ENCODE data around the gene ETV3L. TPM values are rescaled to one million over a fixed set of nuclear protein-coding genes. Genes with fewer than 3 reads are reported as not detected.
"Not testable (repeated sequence)": the region's sequence is repeated elsewhere in the genome, so short reads cannot be mapped to it uniquely, and the experiment has no call there.

ETV3L gene
- total RNA-seq, 2 experiments from 2014 or later: not detected

DNA sequence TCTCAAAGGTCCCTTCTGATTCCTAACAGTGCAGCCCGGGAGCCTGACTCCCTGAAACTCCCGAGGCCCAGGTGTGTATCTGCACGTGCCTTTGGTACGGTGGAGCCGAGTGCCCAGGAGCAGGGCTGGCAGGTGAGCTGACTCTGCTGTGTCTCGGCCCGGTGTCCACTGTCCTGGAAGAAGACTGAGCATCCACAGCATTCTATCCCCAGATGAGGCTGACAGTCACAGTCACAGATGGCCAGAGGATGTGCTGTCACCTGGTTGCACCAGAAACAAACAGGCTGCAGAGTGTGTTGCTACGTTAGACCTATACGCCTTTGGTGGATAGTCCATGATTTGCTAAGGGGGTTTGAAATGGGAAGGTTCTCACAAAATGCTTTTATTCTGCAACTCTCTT is 9.8 kb downstream of the ETV3L start:
- peak; percentile 30 for ATAC-seq
- H3K4me1 Mint-ChIP-seq (ENCODE audit: low read depth): no peaks in the 10 kb centered on the region
- ChIA-PET POLR2A (interaction anchor here (1.6 kb wide), 1 partner anchor 66 kb away, joined by 18 read pairs; no protein-coding TSS in a partner anchor), CTCF (interaction anchor here (0.6 to 8.8 kb wide), 30 partner anchors 9 to 406 kb away, joined by 3 to 470 read pairs (median 7); partner anchors contain the start of genes ETV3 and ETV3L)
- no peaks in the 10 kb centered on the region for H3K27me3 Mint-ChIP-seq (ENCODE audit: low read depth)
- no peaks in the 10 kb centered on the region for H3K9me3 Mint-ChIP-seq (ENCODE audit: insufficient read depth)
- DNase-seq: no peak
- no peak overlapping the region for H3K4me3 Mint-ChIP-seq
- H3K27ac Mint-ChIP-seq: no peak overlapping the region
- no peaks in the 10 kb centered on the region for H3K36me3 Mint-ChIP-seq (ENCODE audit: low read depth)

DNA sequence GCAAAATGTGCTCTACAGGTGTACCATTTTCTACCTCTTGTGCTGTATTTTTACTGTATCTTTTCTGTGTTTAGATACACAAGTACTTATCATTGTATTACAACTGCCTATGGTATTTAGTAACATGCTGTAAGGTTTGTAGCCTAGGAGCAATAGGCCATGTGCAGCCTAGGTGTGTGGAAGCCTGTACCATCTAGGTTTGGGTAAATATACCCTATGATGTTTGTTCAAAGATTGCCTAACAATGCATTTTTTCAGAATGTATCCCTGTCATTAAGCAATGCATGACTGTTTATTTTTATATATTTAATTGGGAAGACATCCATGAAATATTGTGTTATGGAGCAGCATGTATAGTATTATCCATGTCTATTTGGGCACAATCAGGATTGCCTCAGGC is 11.0 kb downstream of the ETV3L start:
- H3K4me1 Mint-ChIP-seq (ENCODE audit: low read depth): no peaks in the 10 kb centered on the region
- H3K9me3 Mint-ChIP-seq (ENCODE audit: insufficient read depth): no peaks in the 10 kb centered on the region
- ATAC-seq: no peak
- H3K4me3 Mint-ChIP-seq: no peak overlapping the region
- CTCF ChIA-PET: interaction anchor here (1.2 to 8.8 kb wide), 6 partner anchors 15 to 118 kb away, joined by 3 to 470 read pairs (median 28); no protein-coding TSS in a partner anchor
- H3K27ac Mint-ChIP-seq: no peak overlapping the region
- no peak for DNase-seq
- POLR2A ChIA-PET: no interaction called here
- H3K36me3 Mint-ChIP-seq (ENCODE audit: low read depth): no peaks in the 10 kb centered on the region
- H3K27me3 Mint-ChIP-seq (ENCODE audit: low read depth): peaks cover 3% of the 10 kb centered on the region

DNA sequence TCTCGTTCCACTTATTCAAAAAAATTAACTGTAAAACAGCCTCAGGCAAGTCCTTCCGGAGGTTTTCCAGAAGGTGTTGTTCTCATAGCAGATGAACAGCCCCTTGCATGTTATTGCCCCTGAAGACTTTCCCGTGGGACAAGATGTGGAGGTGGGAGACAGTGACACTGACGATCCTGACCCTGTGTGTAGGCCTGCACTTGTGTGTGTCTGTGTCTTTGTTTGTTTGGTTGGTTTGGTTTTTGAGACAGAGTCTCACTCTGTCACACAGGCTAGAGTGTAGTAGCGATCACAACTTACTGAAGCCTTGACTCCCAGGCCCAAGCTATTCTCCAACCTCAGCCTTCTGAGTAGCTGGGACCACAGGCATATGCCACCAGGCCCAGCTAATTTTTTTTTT is 12.6 kb downstream of the ETV3L start:
- ChIA-PET CTCF (interaction anchor here (0.8 to 8.8 kb wide), 3 partner anchors 49 to 74 kb away, joined by 3 to 470 read pairs (median 5); no protein-coding TSS in a partner anchor), POLR2A (no interaction called here)
- DNase-seq (no peak), ATAC-seq (no peak)
- Mint-ChIP-seq H3K9me3 (ENCODE audit: insufficient read depth) (no peaks in the 10 kb centered on the region), H3K4me3 (no peak overlapping the region), H3K4me1 (ENCODE audit: low read depth) (no peaks in the 10 kb centered on the region), H3K27ac (no peak overlapping the region), H3K36me3 (ENCODE audit: low read depth) (no peaks in the 10 kb centered on the region), H3K27me3 (ENCODE audit: low read depth) (peaks cover 6% of the 10 kb centered on the region)

DNA sequence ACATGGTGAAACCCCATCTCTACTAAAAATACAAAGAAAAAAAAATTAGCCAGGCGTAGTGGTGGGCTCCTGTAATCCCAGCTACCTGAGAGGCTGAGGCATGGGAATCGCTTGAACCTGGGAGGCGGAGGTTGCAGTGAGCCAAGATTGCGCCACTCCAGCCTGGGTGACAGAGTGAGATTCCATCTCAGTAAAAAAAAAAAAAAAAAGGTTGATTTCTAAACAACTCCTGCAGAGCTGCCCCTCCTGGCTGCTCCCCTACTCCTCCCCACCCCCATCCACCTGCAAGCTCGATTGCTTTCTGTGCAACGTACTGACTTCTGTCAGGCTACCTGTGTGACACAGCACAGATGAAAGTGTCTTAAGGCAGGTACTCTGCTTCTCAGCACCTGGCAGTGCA is 13.3 kb downstream of the ETV3L start:
- no peak overlapping the region for H3K27ac Mint-ChIP-seq
- DNase-seq (no peak), ATAC-seq (no peak)
- H3K27me3 Mint-ChIP-seq (ENCODE audit: low read depth): peaks cover 6% of the 10 kb centered on the region
- H3K36me3 Mint-ChIP-seq (ENCODE audit: low read depth): no peaks in the 10 kb centered on the region
- no peaks in the 10 kb centered on the region for H3K9me3 Mint-ChIP-seq (ENCODE audit: insufficient read depth)
- CTCF ChIA-PET: interaction anchor here (1.0 to 8.8 kb wide), 2 partner anchors 50 to 66 kb away, joined by 5 to 470 read pairs; no protein-coding TSS in a partner anchor
- no peak overlapping the region for H3K4me3 Mint-ChIP-seq
- POLR2A ChIA-PET: no interaction called here
- no peaks in the 10 kb centered on the region for H3K4me1 Mint-ChIP-seq (ENCODE audit: low read depth)

DNA sequence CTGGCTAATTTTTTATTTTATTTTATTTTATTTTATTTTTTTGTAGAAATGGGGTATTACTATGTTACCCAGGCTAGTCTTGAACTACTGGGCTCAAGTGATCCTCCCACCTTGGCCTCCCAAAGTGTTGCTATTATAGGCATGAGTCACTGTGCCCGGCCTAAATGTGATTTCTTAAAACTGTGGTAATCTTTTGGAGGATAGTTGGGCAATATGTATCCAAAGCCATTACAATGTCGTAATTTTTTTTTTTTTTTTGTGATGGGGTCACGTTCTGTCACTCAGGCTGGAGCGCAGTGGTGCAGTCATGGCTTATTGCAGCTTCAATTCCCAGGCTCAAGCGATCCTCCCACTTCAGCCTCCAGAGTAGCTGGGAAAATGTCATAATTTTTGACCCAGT is 14.2 kb downstream of the ETV3L start:
- CTCF ChIA-PET: interaction anchor here (8.8 kb wide), 1 partner anchor 67 kb away, joined by 470 read pairs; no protein-coding TSS in a partner anchor
- Mint-ChIP-seq H3K9me3 (ENCODE audit: insufficient read depth) (no peaks in the 10 kb centered on the region), H3K4me3 (no peak overlapping the region), H3K4me1 (ENCODE audit: low read depth) (no peaks in the 10 kb centered on the region), H3K27me3 (ENCODE audit: low read depth) (peaks cover 6% of the 10 kb centered on the region), H3K36me3 (ENCODE audit: low read depth) (no peaks in the 10 kb centered on the region), H3K27ac (no peak overlapping the region)
- POLR2A ChIA-PET: no interaction called here
- DNase-seq: peak; percentile 10
- no peak for ATAC-seq

DNA sequence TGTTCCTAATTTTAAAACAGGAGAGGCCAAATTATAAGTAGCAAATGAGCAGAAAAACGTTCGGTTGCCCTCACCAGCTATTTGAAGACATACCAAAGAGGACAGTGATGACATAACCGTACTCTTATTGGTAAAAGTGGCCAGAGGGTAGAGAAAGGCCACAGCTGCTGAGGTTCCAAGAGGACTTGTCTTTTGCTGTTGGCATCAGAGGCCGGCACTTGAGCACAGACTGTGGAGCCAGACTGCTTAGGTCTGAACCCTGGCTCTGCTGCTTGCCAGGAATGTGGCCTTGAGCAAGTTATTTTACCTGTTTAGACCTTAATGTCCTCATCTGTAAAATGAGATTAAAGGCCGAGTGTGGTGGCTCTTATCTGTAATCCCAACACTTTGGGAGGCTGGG is 14.9 kb downstream of the ETV3L start:
- CTCF ChIA-PET: interaction anchor here (8.8 kb wide), 1 partner anchor 68 kb away, joined by 470 read pairs; no protein-coding TSS in a partner anchor
- peak; percentile 8 for DNase-seq
- Mint-ChIP-seq H3K9me3 (ENCODE audit: insufficient read depth) (no peaks in the 10 kb centered on the region), H3K4me1 (ENCODE audit: low read depth) (no peaks in the 10 kb centered on the region), H3K27me3 (ENCODE audit: low read depth) (peaks cover 6% of the 10 kb centered on the region), H3K36me3 (ENCODE audit: low read depth) (no peaks in the 10 kb centered on the region), H3K27ac (no peak overlapping the region), H3K4me3 (no peak overlapping the region)
- POLR2A ChIA-PET: interaction anchor here (1.3 kb wide), 1 partner anchor 11 kb away, joined by 5 read pairs; no protein-coding TSS in a partner anchor
- no peak for ATAC-seq

DNA sequence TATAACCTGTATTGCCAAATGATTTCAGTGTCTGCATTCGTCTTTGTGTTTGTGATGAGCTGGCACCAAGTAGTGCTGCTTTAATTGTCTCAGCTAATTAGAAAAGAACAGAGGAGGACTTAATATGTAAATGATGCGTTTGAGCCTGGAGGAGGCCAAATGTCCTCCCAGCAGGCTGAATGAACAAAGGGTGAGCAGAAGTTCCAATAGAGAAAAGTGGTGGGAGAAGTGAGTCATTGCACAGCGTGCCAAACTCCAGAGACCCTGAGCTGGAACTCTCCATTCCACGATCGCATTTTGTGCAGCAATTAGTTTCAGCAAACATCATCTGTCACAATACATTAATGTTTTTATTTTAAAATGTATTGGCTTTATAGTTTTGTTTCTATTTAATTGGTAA is 17.9 kb downstream of the ETV3L start:
- H3K9me3 Mint-ChIP-seq (ENCODE audit: insufficient read depth): no peaks in the 10 kb centered on the region
- ChIA-PET POLR2A (no interaction called here), CTCF (interaction anchor here (0.6 to 3.5 kb wide), 3 partner anchors 9 to 111 kb away, joined by 3 to 25 read pairs (median 10); no protein-coding TSS in a partner anchor)
- no peak overlapping the region for H3K27ac Mint-ChIP-seq
- no peaks in the 10 kb centered on the region for H3K36me3 Mint-ChIP-seq (ENCODE audit: low read depth)
- no peak for ATAC-seq
- peaks cover 23% of the 10 kb centered on the region for H3K27me3 Mint-ChIP-seq (ENCODE audit: low read depth)
- no peak overlapping the region for H3K4me3 Mint-ChIP-seq
- H3K4me1 Mint-ChIP-seq (ENCODE audit: low read depth): no peaks in the 10 kb centered on the region
- peak; percentile 2 for DNase-seq

DNA sequence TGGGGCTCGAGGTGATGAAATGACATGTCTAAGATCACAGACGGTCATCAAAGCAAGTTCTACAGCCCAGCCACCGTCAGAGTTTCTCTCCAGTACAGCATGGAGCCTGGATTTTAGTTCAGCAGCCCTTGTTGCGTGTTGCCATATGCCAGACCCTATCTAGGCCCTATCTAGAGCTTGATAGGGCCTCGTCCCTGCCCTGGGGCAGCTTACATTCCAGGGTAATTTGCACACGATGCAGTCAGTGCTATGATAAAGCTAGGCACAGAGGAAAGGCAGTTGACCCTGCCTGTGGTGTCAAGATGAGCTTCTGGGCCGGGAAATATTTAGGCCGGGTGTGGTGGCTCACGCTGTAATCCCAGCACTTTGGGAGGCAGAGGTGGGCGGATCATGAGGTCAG is 18.9 kb downstream of the ETV3L start:
- H3K27ac Mint-ChIP-seq: no peak overlapping the region
- peaks cover 25% of the 10 kb centered on the region for H3K27me3 Mint-ChIP-seq (ENCODE audit: low read depth)
- ChIA-PET POLR2A (no interaction called here), CTCF (interaction anchor here (1.4 to 3.5 kb wide), 2 partner anchors 10 to 76 kb away, joined by 10 to 25 read pairs; no protein-coding TSS in a partner anchor)
- H3K36me3 Mint-ChIP-seq (ENCODE audit: low read depth): no peaks in the 10 kb centered on the region
- no peaks in the 10 kb centered on the region for H3K9me3 Mint-ChIP-seq (ENCODE audit: insufficient read depth)
- no peaks in the 10 kb centered on the region for H3K4me1 Mint-ChIP-seq (ENCODE audit: low read depth)
- ATAC-seq: no peak
- H3K4me3 Mint-ChIP-seq: no peak overlapping the region
- DNase-seq: peak; percentile 9

DNA sequence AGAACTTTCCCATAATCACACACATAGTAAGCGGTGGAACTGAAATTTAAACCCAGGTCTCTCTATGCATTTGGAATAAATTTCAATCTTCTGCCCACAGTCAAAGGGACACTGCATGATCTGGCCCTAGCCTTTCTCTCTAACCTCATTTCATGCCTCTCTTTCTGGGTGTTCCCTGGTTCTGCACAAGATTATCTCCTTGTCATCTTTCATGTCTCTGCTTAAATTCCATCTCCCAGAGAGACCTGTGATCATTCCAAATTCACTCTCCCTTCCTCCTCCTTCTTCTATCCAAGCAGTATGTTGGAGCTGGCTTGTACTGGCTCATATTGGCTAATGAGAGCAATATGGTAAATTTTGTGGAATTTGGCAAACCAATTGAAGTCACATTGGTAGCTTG is 22.2 kb downstream of the ETV3L start:
- ATAC-seq (no peak), DNase-seq (peak; percentile 4)
- H3K27me3 Mint-ChIP-seq (ENCODE audit: low read depth): peaks cover 28% of the 10 kb centered on the region
- peaks cover 2% of the 10 kb centered on the region for H3K4me1 Mint-ChIP-seq (ENCODE audit: low read depth)
- POLR2A ChIA-PET: no interaction called here
- no peaks in the 10 kb centered on the region for H3K9me3 Mint-ChIP-seq (ENCODE audit: insufficient read depth)
- no peak overlapping the region for H3K27ac Mint-ChIP-seq
- CTCF ChIA-PET: interaction anchor here (0.8 kb wide), 1 partner anchor 79 kb away, joined by 3 read pairs; no protein-coding TSS in a partner anchor
- H3K4me3 Mint-ChIP-seq: no peak overlapping the region
- no peaks in the 10 kb centered on the region for H3K36me3 Mint-ChIP-seq (ENCODE audit: low read depth)

DNA sequence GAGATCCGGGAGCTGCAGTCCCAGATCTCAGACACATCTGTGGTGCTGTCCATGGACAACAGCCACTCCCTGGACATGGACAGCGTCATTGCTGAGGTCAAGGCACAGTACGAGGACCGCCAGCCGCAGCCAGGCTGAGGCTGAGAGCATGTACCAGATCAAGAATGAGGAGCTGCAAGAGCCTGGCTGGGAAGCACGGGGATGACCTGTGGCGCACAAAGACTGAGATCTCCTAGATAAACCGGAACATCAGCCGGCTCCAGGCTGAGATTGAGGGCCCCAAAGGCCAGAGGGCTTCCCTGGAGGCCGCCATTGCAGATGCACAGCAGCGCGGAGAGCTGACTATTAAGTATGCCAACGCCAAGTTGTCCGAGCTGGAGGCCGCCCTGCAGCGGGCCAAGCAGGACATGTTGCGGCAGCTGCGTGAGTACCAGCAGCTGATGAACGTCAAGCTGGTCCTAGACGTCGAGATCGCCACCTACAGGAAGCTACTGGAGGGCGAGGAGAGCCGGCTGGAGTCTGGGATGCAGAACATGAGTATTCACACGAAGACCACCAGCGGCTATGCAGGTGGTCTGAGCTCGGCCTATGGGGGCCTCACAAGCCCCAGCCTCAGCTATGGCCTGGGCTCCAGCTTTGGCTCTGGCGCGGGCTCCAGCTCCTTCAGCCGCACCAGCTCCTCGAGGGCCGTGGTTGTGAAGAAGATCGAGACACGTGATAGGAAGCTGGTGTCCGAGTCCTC is 25.5 kb downstream of the ETV3L start:
- ChIA-PET POLR2A (interaction anchor here (0.6 to 1.2 kb wide), 2 partner anchors 10 to 210 kb away, joined by 3 to 5 read pairs; no protein-coding TSS in a partner anchor), CTCF (interaction anchor here (0.7 to 4.1 kb wide), 17 partner anchors 9 to 235 kb away, joined by 3 to 28 read pairs (median 4); no protein-coding TSS in a partner anchor)
- Mint-ChIP-seq H3K36me3 (ENCODE audit: low read depth) (no peaks in the 10 kb centered on the region), H3K27ac (no peak overlapping the region), H3K27me3 (ENCODE audit: low read depth) (peaks cover 27% of the 10 kb centered on the region), H3K4me3 (no peak overlapping the region), H3K9me3 (ENCODE audit: insufficient read depth) (no peaks in the 10 kb centered on the region), H3K4me1 (ENCODE audit: low read depth) (peaks cover 2% of the 10 kb centered on the region)
- ATAC-seq (peak; percentile 47), DNase-seq (peak; percentile 60)

DNA sequence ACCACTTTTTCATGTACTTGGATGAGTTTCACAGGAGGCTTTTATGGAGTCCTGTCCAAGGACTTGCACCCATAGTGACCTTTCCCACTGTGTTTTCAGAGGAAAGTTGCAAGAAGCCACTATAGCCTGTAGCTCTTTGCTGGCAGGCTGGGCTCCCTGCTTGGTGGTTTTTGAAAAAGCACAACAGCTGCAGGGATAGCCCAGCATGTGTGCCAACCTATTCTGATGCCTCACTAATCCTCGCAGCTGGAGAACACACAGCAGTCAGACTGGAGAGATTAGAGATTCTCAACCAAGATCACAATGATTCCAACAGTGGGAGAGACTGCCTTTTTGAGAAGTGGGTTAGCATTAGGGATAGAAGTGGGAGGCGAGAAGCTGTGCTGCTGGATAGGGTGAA is 30.0 kb downstream of the ETV3L start:
- no peak overlapping the region for H3K4me3 Mint-ChIP-seq
- DNase-seq: no peak
- H3K27me3 Mint-ChIP-seq (ENCODE audit: low read depth): peaks cover 28% of the 10 kb centered on the region
- ATAC-seq: no peak
- H3K27ac Mint-ChIP-seq: no peak overlapping the region
- ChIA-PET CTCF (interaction anchor here (2.4 kb wide), 1 partner anchor 20 kb away, joined by 6 read pairs; no protein-coding TSS in a partner anchor), POLR2A (no interaction called here)
- peaks cover 8% of the 10 kb centered on the region for H3K4me1 Mint-ChIP-seq (ENCODE audit: low read depth)
- no peaks in the 10 kb centered on the region for H3K9me3 Mint-ChIP-seq (ENCODE audit: insufficient read depth)
- H3K36me3 Mint-ChIP-seq (ENCODE audit: low read depth): no peaks in the 10 kb centered on the region

DNA sequence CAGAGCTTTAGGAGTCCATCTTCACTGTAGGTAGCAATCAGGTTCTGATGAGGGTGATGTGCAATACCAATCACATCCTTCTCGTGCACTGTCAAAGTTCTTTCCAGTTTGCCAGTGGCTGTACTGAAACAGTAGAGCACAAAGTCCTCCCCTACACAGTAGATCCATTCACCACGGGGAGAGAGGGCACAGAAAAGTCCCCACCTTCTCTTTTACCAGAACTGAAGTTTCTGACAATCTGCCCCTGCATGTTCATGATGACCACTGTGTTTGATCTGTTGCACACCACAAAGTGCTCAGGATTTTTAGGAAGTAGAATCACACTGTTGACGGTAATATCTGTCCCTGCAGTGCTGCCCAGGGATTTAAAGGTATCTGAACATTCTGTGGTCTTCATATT is 40.4 kb downstream of the ETV3L start:
- H3K9me3 Mint-ChIP-seq (ENCODE audit: insufficient read depth); H3K27ac Mint-ChIP-seq; ATAC-seq; POLR2A ChIA-PET; H3K4me3 Mint-ChIP-seq; CTCF ChIA-PET; H3K4me1 Mint-ChIP-seq (ENCODE audit: low read depth); DNase-seq; H3K36me3 Mint-ChIP-seq (ENCODE audit: low read depth): not testable (repeated sequence)
- H3K27me3 Mint-ChIP-seq (ENCODE audit: low read depth): peaks cover 41% of the 10 kb centered on the region
